ENCODE data around the gene RDX.

Gene RDX

DNA sequence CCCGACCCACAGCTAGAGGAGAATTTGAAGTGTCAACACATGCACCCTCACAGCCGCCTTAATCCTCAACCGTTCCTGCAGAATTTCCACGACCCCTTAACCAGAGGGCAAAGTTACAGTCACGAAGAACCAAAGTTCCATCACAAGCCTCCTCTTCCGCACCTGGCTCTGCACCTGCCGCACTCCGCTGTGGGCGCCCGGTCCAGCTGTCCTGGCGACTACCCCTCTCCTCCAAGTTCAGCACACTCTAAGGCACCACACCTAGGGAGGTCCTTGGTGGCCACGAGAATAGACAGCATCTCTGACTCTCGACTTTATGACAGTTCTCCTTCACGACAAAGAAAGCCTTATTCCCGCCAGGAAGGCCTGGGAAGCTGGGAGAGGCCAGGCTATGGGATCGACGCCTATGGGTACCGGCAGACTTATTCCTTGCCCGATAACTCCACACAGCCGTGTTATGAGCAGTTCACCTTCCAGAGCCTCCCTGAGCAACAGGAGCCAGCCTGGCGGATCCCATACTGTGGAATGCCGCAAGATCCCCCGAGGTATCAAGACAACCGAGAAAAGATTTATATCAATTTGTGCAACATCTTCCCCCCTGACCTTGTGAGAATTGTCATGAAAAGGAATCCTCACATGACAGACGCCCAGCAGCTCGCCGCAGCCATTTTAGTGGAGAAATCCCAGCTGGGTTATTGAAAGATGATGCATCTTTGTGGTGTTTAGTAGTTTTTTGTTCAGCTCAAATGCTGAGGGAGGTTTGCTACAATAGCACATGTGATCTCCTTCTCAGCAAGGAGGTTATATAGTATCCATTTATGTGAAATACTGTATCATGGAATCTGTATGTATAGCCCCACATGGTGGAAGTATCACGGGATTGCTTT, 131.1 kb downstream of the RDX start:
- DNase-seq (ENCODE audit: low read depth), result no peak
- no peak overlapping the region for H3K4me3 ChIP-seq (ENCODE audit: control insufficient read depth, low read depth, low read length)
- TF ChIP-seq, protein P1, sequence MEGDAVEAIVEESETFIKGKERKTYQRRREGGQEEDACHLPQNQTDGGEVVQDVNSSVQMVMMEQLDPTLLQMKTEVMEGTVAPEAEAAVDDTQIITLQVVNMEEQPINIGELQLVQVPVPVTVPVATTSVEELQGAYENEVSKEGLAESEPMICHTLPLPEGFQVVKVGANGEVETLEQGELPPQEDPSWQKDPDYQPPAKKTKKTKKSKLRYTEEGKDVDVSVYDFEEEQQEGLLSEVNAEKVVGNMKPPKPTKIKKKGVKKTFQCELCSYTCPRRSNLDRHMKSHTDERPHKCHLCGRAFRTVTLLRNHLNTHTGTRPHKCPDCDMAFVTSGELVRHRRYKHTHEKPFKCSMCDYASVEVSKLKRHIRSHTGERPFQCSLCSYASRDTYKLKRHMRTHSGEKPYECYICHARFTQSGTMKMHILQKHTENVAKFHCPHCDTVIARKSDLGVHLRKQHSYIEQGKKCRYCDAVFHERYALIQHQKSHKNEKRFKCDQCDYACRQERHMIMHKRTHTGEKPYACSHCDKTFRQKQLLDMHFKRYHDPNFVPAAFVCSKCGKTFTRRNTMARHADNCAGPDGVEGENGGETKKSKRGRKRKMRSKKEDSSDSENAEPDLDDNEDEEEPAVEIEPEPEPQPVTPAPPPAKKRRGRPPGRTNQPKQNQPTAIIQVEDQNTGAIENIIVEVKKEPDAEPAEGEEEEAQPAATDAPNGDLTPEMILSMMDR (conservative IDR thresholded peaks at IDR 0.05; ENCODE audit: control insufficient read depth, insufficient read depth, low read depth, low read length), result no peak

DNA sequence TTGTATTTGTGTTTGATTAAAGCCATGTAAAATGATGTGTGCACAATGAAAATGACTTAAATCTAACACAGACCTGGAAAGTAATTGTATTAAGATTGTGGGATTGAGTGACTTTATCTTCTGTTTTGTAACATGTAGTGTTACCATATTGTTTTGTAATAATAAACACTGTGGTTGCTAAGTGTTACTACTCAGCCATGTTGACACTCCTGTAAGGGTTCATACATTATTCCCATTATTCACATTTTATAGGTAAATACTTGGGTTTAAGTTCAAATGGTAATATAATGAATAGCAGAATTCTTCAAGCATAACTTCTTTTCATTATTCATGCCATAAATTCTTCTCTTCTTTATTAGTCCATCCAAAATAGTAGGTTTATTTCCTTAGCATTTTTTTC, 134.2 kb downstream of the RDX start:
- TF ChIP-seq, protein P1 (conservative IDR thresholded peaks at IDR 0.05; ENCODE audit: control insufficient read depth, insufficient read depth, low read depth, low read length), result no peak
- no peak for DNase-seq (ENCODE audit: low read depth)
- no peak overlapping the region for H3K4me3 ChIP-seq (ENCODE audit: control insufficient read depth, low read depth, low read length)

DNA sequence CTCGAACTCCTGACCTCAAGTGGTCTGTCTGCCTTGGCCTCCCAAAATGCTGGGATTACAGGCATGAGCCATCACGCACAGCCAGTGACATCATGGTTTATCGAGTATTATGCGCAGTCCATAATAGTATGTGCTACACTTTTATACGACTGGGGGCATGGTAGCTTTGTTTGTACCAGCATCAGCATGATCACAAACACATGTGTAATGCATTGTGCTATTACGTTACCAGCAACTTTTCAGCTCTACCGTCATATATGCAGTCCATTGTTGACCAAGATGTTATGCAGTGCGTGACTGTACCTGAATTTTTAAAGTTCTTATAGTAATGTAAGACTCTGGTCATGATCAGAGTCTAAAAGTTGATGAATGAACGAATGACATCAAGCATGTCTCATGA, 135.4 kb downstream of the RDX start:
- no peak for DNase-seq (ENCODE audit: low read depth)
- TF ChIP-seq, protein P1 (conservative IDR thresholded peaks at IDR 0.05; ENCODE audit: control insufficient read depth, insufficient read depth, low read depth, low read length), result no peak
- H3K4me3 ChIP-seq (ENCODE audit: control insufficient read depth, low read depth, low read length), result no peak overlapping the region

DNA sequence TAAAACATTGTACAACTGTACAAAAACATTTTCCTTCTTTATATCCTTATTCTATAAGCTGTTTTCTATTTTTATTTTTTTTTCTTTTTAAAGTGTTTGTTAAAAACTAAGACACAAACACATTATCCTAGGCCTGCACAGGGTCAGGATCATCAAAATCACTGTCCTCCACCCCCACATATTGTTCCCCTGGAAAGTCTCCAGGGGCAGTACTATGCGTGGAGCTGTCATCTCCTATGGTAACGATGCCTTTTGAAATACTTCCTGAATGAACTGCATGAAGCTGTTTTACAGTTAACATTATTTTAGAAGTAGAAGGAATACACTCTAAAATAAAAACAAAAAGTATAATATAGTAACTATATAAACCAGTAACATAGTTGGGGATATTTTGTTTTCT, 136.0 kb downstream of the RDX start:
- no peak for DNase-seq (ENCODE audit: low read depth)
- no peak overlapping the region for H3K4me3 ChIP-seq (ENCODE audit: control insufficient read depth, low read depth, low read length)
- TF ChIP-seq, protein P1 (conservative IDR thresholded peaks at IDR 0.05; ENCODE audit: control insufficient read depth, insufficient read depth, low read depth, low read length), result no peak

DNA sequence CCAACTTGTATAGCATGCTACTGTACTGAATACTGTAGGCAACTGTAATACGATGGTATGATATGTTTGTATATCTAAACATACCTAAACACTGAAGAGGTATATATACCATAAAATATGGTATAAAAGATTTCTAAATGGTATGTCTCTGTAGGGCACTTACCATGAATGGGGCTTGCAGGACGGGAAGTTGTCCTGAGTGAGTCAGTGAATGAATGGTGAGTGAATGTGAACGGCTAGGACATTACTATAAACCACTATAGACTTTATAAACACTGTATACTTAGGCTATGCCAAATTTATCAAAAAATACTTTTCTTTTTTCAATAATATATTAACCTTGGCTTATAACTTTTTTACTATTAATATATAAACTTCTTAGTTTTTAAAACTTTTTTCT, 136.4 kb downstream of the RDX start:
- peak; percentile 71 for DNase-seq (ENCODE audit: low read depth)
- TF ChIP-seq, protein P1 (conservative IDR thresholded peaks at IDR 0.05; ENCODE audit: control insufficient read depth, insufficient read depth, low read depth, low read length), result no peak
- H3K4me3 ChIP-seq (ENCODE audit: control insufficient read depth, low read depth, low read length), result no peak overlapping the region

DNA sequence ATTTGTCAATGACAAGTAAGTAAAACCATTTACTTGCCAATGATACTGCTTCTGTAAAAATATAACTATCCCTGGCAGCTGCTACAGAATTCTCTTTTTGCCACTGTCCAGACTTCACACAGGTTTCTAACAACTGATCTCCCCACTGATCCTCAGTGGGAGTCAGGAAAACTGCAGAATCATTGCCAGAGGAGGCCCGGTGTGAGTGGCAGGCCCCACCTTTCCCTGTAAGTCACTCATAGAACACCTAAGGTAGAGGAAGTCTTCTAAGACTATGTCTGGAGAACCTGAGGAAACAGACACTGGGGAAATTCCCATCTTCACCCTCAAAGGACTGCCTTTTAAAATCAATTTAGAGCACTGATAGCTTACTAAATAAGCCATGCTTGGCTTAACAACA, 136.9 kb downstream of the RDX start:
- TF ChIP-seq, protein P1 (conservative IDR thresholded peaks at IDR 0.05; ENCODE audit: control insufficient read depth, insufficient read depth, low read depth, low read length), result no peak
- no peak for DNase-seq (ENCODE audit: low read depth)
- H3K4me3 ChIP-seq (ENCODE audit: control insufficient read depth, low read depth, low read length), result no peak overlapping the region
